KBM-7 (cell line): ENCODE data around the gene SMAD3.

Experiments used
- DNase-seq: peaks from one replicate; pipeline ENCODE4 v3.0.0-alpha.2; 2015
- in situ Hi-C: fragments of 300-500 bp; cut with MboI; formaldehyde crosslinking; loops from 2 replicates; pipeline ENCODE4 v1.14.3; 2020; ENCODE audit warnings: low sequenced_read_pairs, low pct_unique_long_range_greater_than_20kb, mixed read lengths

SMAD3 gene

DNA sequence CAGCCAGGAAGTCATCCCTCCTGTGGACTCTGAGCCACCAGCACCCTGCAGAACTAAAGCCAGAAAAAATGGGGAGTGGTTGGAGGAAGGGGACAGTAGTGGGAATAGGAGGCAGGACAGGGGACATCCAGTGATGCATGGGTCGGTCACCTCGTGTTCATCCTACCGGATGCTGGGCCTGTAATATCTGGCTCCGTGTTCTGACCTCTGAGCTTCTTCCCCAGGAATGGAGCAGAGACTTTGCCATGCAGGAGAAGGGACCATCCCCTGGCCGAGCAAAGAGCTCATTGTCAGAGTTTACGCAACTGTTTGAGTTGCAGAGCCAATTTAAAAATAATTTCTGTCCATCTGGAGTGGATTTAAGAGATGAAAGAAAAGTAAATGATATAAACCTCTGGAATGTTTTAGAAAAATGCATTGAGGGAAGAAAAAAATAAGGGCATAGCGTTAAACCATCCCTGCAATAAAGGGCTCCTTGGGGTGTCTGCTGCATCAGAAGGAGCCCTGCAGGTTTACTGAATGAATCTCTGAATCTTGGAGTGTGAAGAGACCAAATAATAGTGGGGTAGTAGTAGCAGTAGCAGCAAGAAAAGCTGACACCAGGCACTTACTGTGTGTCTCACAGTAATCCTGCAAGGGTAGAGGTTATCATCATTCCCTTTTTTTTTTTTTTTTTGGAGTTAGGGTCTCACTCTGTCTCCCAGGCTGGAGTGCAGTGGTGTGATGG lies 118.2 kb downstream of the SMAD3 start:
- in situ Hi-C loops = no loop called here
- no peak for DNase-seq

DNA sequence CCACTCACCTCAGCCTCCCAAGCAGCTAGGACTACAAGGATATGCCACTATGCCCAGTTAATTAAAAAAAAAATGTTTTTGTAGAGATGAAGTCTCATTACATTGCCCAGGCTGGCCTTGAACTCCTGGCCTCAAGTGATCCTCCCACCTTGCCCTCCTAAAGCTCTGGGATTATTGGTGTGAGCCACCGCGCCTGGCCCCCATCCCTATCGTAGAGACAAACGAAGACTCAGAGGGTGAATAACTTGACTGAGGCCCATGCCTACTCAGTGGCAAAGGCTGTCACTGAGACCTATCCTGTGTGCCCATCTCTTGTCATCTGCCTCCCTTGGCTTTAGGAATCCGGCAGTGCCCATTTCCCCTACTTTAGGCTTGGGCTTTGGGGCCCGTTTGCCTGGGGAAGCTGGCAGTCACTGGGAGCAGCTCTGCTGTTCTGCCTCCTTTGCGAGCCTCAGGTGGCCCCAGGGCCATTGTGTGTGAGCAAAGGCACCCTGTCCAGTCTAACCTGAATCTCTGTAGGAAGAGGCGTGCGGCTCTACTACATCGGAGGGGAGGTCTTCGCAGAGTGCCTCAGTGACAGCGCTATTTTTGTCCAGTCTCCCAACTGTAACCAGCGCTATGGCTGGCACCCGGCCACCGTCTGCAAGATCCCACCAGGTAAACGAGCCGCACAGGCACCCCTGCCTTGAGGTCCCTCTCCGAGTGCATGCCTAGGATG lies 119.0 kb downstream of the SMAD3 start:
- in situ Hi-C loops = no loop called here
- no peak for DNase-seq

DNA sequence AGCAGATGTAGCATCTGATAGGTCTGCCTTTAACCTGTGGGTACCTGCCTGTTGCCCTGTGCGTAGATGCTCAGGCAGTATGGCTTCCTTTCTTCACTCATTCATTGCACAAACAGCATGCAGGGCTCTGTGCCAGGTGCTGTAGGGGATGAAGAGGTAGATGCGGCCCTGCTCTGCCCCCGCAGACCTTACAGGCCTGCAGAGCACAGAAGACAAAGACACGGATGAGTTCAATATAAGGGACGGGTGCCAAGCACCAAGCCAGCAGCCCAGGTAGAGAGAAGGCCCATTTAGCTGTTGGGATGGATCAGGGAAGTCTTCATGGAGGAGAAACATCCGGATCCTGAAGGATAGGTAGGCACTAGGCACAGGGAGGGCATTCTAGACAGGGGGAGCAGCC lies 119.6 kb downstream of the SMAD3 start:
- no peak for DNase-seq
- in situ Hi-C loops = no loop called here

DNA sequence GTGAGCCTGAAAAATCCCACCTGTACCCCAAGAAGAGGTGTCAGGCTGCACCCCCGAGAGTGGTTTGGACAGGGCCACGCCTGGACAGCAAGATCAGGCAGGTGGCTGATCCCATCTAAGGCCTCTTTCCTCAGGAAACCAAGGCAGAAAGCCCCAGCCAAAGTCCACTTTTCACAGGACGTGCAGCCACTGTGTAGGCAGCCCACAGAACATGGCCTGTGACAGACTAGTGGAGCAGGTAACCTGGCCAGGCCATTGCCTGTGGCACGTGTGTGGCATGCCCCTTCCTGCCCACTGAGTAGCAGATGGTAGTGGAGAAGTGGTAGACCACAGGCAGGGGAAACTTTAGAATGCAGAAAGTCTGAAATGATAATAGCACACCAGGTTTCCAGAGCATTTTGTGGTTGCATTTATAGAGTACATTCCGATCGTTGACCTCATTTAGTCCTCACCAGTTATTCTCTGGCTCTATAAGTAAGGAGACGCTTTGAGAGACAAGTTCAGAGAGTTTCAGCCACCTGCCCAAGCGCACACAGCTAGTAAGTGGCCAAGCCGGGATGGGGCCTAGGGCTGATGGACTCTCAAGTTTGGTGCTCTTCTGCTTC lies 120.3 kb downstream of the SMAD3 start:
- DNase-seq = peak; percentile 82
- in situ Hi-C loops = no loop called here

DNA sequence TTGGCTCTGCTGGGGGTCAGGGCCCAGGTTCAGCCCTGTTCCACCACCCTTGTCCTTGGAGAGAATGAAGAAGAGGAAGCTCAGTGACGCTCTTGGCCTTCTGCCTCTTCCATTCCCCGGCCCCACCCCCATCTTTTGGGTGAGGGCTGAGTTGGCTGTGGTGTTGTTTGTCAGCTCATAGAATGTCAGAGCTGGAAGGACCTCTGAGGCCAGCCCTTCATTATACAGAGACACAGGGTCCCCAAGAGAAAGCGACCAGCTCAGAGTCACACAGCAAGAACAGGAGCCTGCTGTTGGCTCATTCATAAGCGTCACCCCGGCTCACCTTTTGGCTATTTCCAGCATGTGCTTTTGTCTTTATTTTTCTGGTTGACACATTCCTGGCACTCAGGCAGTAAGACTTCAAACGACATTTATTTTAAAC lies 120.8 kb downstream of the SMAD3 start:
- in situ Hi-C loops = no loop called here
- DNase-seq = peak; percentile 81

DNA sequence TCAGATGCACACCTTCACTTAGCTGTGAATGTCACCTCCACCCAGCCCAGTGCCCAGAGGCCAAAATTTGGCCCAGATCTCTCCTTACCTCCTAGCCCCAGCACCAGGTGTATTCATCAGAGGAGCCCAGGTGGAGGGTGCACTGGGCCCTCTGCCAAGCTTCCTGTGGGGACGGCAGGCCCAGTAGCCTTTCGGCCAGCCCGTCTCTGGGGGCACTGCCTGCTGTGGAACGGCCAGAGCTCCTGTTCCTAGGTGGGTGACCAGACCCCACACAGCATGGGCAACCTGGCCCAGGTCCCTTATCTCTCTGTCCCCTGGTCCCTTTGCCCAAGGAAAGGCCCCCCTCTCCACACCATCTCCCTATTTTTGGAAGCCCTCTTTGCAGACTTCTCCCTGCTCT lies 121.3 kb downstream of the SMAD3 start:
- no peak for DNase-seq
- in situ Hi-C loops = no loop called here

DNA sequence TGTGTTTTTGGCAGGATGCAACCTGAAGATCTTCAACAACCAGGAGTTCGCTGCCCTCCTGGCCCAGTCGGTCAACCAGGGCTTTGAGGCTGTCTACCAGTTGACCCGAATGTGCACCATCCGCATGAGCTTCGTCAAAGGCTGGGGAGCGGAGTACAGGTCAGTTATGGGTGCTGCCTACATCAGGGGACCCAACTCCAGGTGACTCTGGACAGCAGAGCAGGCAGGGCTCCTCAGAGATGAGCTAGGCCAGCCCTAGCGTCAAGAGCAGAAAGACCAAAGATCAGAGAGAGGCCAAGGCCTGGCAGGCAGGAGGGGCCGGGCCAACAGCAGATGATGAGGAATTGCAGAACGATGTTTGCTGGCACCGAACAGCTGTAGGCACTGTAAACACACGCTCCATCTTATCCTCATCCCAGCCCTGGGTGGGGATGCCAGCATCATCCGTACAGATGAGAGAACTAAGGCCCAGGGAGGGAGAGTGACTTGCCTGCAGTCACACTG lies 122.0 kb downstream of the SMAD3 start:
- in situ Hi-C loops = no loop called here
- no peak for DNase-seq

DNA sequence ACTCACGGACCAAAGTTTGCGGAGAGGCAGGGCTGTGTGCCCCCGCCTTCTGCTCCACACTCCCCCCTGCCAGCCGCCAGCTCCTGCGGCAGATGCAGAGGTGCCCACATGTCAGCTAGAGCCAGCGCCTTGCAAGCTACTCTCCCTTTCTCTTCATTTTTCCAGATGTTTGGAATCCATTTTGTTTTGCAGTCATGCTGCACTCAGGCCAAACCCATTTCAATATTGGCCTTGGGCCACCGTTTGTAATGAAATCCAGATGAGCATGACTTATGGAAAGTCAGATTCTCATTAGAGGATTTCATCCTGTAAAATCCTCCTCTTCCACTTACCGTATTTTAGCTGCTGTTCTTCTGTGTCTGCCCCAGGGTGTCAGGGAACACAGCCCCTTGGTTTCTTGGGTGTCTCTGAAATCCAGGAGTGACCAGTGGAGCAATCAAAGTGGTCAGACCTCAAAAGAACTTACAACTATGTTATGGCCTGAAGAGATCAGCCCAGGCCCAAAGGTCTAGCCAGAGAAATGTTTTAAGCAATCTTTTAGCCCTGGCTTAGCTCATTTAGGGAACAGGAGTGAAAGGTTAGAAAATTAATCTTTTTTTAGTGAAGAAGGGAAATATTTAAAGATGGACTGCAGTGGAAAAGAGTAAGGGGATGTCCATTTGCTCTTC lies 123.3 kb downstream of the SMAD3 start:
- DNase-seq = no peak
- in situ Hi-C loops = no loop called here

DNA sequence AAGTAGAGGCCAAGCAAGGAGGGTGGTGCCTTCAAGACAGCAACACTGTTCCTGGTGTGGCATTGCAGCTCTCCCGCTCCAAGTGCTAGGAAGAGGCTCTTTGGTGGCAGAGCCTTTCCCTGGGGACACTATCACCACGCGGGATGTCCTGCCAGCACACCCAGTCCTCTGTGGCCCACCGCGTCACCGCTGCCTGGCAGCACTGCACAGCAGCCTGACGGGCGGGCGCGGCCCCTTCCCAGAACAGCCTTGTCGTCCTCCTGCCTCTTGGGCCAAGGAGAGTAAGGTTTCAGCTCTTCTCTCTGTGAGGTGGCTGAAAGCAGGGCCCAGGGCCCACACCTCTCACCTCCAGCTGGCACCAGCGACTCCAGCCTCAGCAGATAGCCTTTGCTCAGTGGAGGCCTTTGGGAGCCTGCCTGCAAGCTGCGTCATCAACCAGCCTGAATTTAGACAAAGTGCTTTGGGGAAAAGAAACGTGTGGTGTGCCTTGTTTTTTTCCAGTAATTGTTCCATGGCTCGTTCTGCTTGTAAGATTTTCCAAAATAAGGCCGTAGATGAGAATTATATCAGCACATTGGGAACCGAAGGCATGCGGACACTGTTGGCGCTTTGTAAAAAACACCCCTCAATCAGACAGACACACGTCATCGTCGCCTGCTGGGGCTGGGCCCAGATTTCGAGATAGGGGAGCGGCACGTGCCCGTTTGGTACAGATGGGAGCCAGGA lies 124.1 kb downstream of the SMAD3 start:
- DNase-seq = no peak
- in situ Hi-C loops = no loop called here

DNA sequence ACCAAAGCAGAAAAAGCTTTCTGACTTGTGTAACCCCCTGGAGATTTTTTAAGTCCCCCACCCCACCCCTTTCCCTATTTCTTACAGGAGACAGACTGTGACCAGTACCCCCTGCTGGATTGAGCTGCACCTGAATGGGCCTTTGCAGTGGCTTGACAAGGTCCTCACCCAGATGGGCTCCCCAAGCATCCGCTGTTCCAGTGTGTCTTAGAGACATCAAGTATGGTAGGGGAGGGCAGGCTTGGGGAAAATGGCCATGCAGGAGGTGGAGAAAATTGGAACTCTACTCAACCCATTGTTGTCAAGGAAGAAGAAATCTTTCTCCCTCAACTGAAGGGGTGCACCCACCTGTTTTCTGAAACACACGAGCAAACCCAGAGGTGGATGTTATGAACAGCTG lies 124.9 kb downstream of the SMAD3 start:
- in situ Hi-C loops = no loop called here
- DNase-seq = no peak

DNA sequence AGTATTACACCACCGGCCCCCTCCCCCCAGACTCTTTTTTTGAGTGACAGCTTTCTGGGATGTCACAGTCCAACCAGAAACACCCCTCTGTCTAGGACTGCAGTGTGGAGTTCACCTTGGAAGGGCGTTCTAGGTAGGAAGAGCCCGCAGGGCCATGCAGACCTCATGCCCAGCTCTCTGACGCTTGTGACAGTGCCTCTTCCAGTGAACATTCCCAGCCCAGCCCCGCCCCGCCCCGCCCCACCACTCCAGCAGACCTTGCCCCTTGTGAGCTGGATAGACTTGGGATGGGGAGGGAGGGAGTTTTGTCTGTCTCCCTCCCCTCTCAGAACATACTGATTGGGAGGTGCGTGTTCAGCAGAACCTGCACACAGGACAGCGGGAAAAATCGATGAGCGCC lies 125.4 kb downstream of the SMAD3 start:
- in situ Hi-C loops = no loop called here
- DNase-seq = no peak

DNA sequence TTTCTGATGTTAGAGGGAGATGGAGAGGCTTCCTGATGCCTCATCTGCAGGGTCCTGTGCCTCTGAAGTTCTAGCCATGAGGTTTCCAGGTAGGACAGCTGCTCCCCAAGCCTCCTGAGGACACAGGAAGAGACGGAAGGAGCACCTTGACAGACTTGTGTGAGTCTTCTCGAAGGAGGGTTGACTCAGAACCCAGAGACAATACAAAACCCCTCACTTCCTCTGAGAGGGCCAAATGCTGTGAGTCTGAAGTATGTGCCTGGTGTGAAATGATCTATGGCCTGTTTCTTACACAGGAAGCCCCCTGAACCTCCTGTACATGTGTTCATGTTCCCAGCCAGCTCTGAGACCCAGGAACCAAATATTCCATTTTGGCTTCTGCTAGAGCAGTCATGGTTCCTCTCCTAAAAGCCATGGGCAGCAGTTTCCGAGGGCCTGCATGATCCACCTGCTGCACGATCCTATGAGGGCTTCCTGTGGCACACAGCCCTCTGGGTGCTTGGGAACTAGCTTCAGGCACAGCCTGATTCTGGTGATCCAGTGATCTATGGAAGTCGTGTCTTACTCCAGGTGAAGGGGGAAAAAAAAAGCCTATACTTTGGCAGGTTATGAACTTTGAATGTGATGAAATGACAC lies 126.9 kb downstream of the SMAD3 start:
- in situ Hi-C loops = no loop called here
- no peak for DNase-seq

DNA sequence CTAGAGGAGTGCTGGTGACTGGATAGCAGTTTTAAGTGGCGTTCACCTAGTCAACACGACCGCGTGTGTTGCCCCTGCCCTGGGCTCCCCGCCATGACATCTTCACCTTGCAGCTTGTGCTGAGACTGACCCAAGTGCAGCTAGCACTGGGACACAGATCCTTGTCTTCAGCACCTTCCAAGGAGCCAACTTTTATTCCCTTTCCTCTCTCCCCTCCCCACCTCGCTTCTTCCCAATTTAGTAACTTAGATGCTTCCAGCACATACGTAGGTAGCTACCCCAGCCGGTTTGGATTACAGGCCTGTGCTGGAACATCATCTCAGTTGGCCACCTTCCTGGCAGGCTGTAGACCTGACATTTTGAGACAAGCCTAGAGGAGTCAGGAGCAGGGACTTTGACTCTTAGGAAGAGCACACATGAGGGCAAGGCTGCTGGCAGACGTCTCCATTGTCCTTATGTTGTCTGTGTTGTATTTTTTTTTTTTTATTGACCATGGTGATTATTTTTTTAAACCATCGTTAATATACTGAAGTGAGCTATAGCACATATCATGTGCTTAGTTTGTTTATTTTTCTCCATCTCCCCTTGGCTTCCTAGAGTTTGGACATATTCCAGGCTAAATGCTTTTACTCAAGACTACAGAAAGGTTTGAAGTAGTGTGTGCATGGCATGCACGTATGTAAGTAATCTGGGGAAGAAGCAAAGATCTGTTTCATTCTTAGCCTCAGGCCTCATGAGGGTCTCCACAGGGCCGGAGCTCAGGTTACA lies 128.0 kb downstream of the SMAD3 start:
- no peak for DNase-seq

DNA sequence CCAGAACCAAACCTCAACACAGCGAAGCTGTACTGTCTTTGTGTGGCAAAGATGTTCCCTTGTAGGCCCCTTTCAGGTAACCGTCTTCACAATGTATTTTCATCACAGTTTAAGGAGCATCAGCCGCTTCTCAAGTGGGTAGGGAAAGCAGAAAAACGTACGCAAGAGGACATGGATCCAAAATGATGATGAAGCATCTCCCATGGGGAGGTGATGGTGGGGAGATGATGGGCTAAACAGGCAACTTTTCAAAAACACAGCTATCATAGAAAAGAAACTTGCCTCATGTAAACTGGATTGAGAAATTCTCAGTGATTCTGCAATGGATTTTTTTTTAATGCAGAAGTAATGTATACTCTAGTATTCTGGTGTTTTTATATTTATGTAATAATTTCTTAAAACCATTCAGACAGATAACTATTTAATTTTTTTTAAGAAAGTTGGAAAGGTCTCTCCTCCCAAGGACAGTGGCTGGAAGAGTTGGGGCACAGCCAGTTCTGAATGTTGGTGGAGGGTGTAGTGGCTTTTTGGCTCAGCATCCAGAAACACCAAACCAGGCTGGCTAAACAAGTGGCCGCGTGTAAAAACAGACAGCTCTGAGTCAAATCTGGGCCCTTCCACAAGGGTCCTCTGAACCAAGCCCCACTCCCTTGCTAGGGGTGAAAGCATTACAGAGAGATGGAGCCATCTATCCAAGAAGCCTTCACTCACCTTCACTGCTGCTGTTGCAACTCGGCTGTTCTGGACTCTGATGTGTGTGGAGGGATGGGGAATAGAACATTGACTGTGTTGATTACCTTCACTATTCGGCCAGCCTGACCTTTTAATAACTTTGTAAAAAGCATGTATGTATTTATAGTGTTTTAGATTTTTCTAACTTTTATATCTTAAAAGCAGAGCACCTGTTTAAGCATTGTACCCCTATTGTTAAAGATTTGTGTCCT lies 129.0 kb downstream of the SMAD3 start:
- in situ Hi-C loops = no loop called here
- no peak for DNase-seq

More for the DNA sequence above, 128.0 kb downstream of the SMAD3 start:
- in situ Hi-C loops = no loop called here

DNA sequence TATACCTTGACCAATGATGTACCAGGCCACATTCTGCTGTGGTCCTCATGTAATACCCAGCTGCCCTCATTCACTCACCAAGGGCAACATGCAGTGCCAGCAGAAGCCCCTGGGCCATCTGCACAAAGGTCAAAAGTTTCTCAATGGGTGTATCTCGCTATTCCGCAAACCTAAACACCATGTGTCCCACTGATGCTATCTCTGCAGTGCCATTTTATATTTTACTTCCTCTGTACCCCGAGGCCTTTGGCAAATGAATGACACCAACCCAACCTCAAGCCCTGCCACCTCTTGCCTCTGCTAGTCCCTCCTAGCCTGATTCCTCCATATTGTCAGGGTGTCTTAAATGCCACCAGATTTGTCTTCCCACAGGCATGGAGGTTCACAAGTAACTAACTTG lies 129.9 kb downstream of the SMAD3 start:
- in situ Hi-C loops = no loop called here
- DNase-seq = no peak

DNA sequence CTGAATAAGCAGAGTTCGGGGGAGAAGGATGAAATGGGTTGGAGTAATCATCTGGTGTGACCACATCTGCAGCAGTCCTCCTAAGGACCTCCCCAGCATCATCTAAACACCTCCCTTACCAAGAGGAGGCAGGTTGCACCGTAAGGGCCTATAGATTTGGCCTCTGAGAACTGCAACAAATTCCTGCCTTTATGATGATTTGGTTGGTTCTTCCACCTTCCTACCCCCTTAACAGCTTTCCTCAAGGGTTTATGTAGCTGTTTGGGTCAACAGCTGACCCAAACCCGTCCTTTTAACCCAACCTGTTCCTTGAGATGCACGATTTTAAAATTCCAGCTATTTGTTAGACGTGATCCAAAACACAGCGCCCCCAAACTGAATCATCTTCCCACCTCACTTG lies 130.8 kb downstream of the SMAD3 start:
- in situ Hi-C loops = no loop called here
- DNase-seq = no peak
